ENCODE data around the gene MRPL51.
"Not testable (repeated sequence)": the region's sequence is repeated elsewhere in the genome, so short reads cannot be mapped to it uniquely, and the experiment has no call there.

The MRPL51 gene

GRCh38 chr12:6532051-6532926, 39.2 kb upstream of the MRPL51 start:
- peak; percentile 94 for DNase-seq

DNA sequence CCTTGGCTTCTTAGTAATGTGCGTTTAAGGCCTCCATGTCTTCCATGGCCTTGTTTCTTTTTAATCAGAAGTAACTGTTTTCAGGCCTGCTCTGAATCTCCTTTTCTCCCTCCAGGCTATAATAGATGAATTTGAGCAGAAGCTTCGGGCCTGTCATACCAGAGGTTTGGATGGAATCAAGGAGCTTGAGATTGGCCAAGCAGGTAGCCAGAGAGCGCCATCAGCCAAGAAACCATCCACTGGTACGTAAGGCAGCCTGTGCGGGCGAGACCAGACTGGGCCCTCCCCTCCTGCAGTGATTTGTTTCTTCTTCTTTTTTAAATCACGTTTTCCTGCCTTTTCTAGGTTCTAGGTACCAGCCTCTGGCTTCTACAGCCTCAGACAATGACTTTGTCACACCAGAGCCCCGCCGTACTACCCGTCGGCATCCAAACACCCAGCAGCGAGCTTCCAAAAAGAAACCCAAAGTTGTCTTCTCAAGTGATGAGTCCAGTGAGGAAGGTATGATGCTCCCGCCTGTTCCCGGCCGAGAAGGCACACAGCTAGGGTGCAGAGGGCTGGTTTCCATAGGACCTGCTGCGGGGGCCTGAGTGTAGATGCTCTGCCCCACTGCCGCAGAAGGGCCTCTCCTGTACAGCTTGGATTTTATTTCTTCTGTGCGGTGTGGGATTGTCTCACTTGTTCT, 37.7 kb upstream of the MRPL51 start:
- DNase-seq: no peak

DNA sequence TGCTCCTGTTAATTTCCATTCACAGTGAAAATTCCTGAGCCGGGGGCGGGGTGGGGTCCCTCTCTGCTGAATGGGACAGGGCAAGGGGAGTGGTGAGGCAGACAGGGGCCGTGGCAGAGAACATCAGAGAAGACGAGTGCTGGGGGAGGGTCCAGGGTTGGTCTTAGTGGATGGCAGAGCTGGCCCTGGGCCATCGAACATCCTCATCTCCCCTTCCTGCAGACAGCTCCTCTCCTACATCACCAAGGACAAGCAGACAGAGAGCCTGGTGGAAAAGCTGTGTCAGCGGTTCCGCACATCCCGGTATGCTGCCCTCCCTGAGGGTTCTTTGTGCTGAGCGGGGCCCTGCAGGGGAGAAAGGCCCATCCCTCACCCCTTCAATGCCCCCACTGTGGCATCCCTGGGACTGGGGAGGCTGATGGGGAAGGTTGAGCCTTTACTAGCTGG, 36.3 kb upstream of the MRPL51 start:
- no peak for DNase-seq

GRCh38 chr12:6528539-6529235, 35.6 kb upstream of the MRPL51 start:
- no peak for DNase-seq

- no peak for DNase-seq
These were observed 34.6 kb upstream of the MRPL51 start for GRCh38 chr12:6527711-6528110.

DNA sequence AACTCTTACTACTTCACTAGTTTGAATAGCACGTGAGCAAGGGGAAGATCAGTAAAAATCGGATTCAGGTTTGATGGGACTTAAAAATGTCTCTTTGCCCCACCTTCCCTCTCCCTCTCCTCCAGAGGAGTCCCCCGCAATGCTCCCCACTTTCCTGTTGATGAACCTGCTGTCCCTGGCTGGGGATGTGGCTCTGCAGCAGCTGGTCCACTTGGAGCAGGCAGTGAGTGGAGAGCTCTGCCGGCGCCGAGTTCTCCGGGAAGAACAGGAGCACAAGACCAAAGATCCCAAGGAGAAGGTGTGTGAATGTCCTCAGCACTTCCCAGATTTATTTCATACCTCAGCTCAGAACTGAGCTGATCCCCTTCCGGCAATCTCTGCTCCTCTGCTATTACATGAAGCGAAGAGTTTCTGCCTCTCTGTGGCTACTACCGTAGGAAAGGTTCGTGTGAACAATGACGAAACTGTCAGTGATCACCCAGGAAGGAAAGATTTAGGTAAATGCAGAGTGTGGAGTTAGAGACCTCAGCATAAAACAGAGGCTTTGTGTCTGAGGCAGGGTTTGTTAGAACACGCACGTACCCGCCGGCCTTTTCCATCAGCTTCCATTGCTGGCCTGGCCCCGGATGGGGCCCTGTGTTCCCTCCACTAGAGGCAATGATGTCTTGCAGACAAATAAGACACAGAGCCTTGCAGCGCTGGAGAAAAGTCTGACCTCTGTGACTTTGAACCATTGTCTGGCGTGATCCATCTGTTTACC, 33.9 kb upstream of the MRPL51 start:
- DNase-seq: no peak

DNA sequence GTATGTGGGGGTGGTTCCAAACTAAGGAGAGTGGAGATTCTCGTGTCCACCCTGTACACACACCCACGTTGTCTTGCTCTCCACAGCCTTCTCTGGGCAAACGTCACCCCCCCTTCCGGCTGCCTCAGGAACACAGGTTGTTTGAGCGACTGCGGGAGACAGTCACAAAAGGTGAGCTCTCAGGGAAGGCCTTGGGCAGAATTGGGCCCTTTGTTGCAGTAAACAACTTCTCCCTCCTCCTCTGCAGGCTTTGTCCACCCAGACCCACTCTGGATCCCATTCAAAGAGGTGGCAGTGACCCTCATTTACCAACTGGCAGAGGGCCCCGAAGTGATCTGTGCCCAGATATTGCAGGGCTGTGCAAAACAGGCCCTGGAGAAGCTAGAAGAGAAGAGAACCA, 33.1 kb upstream of the MRPL51 start:
- DNase-seq: no peak

DNA sequence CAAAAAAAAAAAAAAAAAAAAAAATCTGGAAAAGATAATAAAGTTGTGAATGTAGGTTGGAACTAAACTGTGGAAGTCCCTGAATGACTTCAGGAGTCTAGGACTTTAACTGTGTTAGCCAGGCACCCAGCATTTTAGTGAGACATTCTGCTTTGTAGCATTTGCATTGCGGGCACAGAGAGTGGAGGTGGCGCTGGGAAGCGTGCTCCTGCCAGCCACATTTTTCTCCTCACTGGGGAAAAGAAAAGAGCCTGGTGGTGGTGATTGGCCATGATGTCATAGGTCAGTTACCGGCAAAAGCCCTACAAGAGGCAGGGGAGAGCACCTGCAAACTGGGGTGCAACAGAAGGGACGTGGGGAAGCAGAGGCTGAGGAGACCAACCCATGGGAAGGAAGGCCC, 31.6 kb upstream of the MRPL51 start:
- no peak for DNase-seq

DNA sequence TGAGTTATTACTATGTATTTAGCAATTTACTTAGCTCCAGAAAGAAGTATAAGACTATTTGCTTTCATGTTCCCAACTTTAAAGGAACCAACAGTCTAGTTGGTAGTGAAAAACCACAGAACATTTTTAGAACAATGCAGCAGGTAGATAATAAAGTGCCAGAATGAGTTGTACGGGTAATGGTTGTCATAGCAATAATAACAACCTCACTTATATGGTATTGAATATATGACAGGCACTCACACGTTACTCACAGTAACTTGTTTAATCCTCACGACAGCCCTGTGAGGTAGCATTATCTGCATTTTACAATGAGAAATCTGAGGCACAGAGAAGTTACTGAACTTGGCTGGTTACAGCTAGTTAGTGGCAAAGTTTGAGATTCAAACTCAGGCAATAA, 30.6 kb upstream of the MRPL51 start:
- DNase-seq: no peak

DNA sequence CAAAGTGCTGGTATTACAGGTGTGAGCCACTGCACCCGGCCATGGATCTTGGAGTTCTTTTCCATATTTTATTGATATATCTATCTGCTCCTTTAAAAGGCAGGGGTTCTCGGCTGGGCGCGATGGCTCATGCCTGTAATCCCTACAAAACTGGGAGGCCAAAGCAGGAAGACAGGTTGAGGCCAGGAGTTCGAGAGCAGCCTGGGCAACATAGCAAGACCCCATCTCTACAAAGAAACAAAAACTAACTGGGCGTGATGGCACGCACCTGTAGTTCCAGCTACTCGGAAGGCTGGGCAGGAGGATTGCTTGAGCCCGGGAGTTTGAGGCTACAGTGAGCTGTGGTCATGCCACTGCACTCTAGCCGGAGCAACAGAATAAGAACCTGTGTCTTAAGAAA, 29.1 kb upstream of the MRPL51 start:
- DNase-seq: no peak

DNA sequence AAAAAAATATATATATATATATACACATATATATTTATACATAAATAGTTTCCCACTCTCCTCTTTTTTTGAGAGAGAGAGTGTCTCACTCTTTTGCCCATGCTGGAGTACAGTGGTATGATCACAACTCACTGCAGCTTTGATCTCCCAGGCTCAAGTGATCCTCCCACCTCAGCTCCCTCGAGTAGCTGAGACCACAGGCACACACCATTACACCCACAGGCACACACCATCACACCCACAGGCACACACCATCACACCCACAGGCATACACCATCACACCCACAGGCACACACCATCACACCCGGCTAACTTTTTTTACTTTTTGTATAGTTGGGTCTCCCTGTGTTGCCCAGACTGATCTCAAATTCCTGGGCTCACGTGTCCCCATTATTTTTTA, 27.1 kb upstream of the MRPL51 start:
- DNase-seq: no peak

DNA sequence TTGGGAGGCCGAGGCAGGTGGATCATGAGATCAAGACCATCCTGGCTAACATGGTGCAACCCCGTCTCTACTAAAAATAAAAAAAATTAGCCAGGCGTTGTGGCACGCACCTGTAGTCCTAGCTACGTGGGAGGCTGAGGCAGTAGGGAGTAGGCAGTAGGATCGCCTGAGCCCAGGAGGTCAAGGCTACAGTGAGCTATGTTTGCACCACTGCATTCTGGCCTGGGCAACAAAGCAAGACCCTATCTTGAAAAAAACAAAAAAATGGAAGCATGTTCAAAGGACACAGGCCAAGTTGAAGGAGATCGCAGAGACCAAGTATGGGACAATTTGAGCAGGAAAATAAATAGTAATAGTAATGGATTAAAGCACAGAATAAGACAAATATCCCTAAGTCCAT, 15.0 kb upstream of the MRPL51 start:
- no peak for DNase-seq

DNA sequence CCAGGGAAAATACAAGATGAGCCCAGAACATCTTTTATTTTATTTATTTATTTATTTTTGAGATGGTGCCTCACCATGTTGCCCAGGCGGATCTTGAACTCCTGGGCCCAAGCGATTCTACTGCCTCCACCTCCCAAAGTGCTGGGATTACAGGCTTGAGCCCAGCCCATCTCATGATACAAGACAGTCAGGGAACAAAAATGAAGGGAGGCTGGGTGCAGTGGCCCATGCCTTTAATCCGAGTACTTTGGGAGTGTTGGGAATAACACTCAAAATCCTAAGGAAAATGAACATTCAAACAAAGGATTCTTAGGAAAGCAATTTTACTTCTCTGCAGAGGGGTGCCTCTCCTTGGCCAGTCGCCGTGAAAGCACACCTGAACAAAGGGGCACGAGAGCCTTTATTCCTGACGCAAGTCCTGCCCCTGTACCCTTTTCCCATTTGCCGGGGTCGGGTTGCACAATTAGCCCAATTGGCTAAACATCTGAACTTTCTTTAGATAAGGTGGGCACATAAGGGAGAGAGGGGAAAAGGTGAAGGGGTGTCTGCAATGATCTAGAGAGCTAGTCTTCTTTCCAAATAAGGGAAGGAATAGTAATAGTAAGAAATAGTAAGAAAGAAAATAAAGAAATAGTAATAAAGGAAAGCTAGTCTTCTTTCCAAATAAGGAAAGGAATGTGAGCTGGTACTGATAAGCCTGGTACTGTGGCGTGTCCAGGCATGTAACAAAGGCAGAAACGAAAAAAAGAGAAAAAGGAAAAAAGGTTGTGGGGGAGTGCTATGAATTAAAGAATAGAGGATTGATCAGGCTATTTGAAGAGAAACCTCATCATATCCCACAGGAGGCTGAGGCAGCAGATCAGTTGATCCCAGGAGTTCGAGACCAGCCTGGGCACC, 14.3 kb upstream of the MRPL51 start:
- peak; percentile 16 for DNase-seq

DNA sequence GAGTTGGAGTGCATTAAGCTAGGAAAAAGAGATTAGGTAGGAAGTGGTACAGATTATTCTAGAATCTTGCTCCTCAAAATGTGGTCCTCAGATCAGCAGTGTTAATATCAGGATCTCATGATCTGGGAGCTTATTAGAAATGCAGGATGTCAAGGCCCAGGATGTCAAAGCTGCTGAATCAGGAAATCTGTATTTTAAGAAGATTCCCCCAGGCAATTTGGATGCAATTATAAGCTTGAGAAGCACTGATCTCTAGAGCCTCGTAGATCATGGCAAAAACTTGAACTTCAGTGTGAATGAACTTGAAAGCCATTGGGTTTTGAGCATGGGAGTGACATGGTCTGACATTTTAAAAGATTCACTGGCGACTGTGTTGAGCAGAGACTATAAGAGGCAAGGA, 7.4 kb upstream of the MRPL51 start:
- DNase-seq: no peak

- not testable (repeated sequence) for DNase-seq
These were observed 4.2 kb upstream of the MRPL51 start for GRCh38 chr12:6497291-6497690.

DNA sequence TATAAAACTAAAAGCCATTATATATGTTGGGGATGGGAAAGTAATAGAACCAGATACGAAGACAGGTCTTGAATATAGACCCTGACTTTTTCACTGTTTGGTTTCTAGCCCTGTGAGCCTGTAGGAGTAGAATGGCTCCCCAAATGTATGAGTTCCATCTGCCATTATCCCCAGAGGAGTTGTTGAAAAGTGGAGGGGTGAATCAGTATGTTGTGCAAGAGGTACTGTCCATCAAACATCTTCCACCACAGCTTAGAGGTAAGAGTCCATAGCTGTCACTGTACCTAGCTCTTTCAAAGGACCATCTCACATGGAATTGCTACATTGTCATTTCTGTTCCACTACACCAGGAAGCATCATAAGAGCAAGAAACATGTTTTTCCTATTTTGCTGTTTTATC, 1.9 kb upstream of the MRPL51 start:
- DNase-seq: peak; percentile 19

DNA sequence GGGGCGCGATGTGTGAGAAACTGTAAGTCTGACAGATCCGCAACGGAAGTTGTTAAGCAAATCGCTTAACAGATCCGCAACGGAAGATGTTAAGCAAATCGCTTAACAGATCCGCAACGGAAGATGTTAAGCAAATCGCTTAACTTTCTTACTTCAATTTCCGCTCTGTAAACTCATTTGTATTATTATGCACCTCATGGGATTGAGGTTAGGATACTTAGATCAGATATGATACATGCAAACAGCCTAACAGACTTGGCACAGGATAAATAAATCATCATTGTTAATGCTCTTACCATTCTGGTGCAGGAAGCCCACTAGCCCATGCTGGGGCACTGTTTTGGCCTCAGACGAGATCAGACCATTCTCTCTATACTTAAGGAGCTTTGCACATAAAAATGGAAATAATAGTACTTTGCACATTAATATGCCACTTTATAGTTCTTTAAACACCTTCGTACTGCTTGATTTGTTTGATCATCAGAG, 1.2 kb upstream of the MRPL51 start:
- peak; percentile 66 for DNase-seq

DNA sequence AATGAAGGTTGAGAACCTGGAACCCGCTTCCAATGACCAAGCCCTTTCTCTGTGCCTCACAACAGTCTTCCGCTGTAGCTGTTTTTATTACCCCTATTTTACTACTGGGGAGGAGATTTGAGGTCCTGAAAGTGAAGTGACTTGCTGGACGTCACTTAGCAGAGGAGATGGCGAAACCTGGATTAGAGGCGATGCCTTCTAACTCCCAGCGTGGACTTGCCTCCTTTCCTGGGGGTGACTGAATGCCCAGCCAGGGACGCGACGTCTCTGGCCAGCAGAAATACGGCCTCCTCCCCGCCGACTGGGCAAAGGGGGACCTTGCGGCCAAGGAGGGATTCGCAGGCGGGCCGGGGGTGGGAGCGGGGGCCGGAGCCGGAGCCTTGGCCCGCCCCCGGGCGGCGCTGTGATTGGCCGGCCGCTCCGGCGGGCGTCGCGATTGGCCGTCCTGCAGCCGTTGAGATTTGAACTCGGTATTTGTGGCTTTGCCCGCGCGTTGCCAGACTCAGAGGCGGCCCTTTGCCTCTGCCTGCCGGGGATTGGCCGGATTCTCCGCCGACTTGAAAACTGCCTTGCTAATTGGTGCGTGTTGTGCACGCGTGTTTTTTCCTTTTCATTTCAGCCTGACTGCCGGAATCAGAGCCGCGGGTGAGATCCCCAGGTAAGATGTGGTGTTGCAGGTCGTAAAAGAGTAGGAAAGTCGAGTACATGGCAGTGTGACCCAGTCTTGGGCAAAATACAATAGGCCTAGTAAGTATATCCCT, 615 bp upstream of the MRPL51 start, which contains the start of gene NCAPD2:
Gene NCAPD2 (plus strand): TSS at position 606 of the 761 bp plus-strand sequence. CDS start 997 bp downstream, outside the sequence.
- peak; percentile 98 for DNase-seq

DNA sequence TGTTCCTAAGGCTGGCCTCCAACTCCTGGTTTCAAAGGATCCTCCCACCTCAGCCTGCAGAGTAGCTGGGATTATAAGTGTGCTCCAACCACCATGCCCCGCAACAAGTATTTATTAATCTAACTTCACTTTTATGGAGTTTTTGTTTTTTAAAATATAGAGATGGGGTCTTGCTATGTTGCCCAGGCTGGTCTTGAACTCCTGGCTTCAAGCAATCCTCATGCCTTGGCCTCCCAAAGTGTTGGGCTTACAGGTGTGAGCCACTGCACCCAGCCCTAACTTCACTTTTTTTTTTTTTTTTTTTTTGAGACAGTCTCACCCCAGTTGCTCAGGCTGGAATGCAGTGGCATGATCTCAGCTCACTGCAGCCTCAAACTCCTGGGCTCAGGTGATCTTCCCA, 2.4 kb downstream of the MRPL51 start:
- DNase-seq: not testable (repeated sequence)

DNA sequence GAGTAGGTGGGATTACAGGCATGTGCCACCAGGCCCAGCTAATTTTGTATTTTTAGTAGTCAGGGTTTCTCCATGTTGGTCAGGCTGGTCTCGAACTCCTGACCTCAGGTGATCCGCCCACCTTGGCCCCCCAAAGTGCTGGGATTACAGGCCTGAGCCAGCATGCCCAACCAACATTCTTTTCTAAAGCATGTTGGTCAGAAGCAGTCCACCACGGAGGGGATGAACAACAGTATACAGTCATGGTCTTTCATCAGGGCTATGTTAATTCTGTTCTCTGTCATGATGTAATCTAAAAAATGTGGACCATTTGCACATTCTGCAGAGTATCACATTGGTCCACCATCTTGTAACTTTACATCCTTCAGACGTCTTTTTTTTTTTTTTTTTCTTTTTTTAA, 3.6 kb downstream of the MRPL51 start:
- DNase-seq: no peak

DNA sequence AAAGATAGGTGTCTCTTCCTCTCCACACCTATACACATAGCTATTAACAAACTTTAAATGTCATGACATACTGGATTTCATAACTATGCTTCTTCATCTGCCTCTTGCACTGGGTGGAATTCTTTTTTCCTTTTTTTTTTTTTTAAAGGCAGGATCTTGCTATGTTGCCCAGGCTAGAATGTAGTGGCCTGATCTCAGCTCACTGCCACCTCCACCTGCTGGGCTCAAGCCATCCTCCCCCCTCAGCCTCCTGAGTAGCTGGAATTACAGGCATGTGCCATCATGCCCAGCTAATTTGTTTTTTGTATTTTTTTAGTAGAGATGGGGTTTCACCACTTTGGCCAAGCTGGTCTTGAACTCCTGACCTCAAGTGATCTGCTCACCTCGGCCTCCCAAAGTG, 4.8 kb downstream of the MRPL51 start:
- DNase-seq: no peak

All from hematopoietic multipotent progenitor cell treated with erythropoietin and hydrocortisone succinate and interleukin-3 and kit ligand, for 8 days (in vitro differentiated cells).